Measurements from ENCODE around the gene PLIN4. TPM values are rescaled to one million over a fixed set of nuclear protein-coding genes. Genes with fewer than 3 reads are reported as not detected.

PLIN4 gene
- total RNA-seq, 2 donors from 2014 or later = not detected

GRCh38 chr19:4511300-4512054 is 6.8 kb downstream of the PLIN4 start:
- peaks cover 3 to 4% of the 10 kb centered on the region in 2 donors for H3K4me1 Mint-ChIP-seq (ENCODE audit: low read depth in 2 of 2)
- no peak for DNase-seq (ENCODE audit: low spot score)
- no peaks in the 10 kb centered on the region for H3K9me3 Mint-ChIP-seq
- H3K4me3 Mint-ChIP-seq = no peak overlapping the region
- no peak for ATAC-seq
- H3K36me3 Mint-ChIP-seq = no peaks in the 10 kb centered on the region
- H3K27me3 Mint-ChIP-seq = no peaks in the 10 kb centered on the region
- no peak overlapping the region for H3K27ac Mint-ChIP-seq

GRCh38 chr19:4510435-4511255 is 7.6 kb downstream of the PLIN4 start:
- Mint-ChIP-seq H3K9me3 (no peaks in the 10 kb centered on the region), H3K4me1 (ENCODE audit: low read depth in 2 of 2) (peaks cover 8 to 10% of the 10 kb centered on the region in 2 donors), H3K27ac (no peak overlapping the region), H3K27me3 (no peaks in the 10 kb centered on the region), H3K4me3 (no peak overlapping the region), H3K36me3 (no peaks in the 10 kb centered on the region)
- ATAC-seq = no peak
- DNase-seq (ENCODE audit: low spot score) = no peak

GRCh38 chr19:4508698-4509097 is 9.6 kb downstream of the PLIN4 start:
- Mint-ChIP-seq H3K9me3 (no peaks in the 10 kb centered on the region), H3K4me3 (no peak overlapping the region)

GRCh38 chr19:4507804-4508203 is 10.5 kb downstream of the PLIN4 start:
- ATAC-seq = no peak
- Mint-ChIP-seq H3K36me3 (no peaks in the 10 kb centered on the region), H3K4me3 (no peak overlapping the region)

More at GRCh38 chr19:4508698-4509097, 9.6 kb downstream of the PLIN4 start:
- H3K4me1 Mint-ChIP-seq (ENCODE audit: low read depth in 2 of 2) = peaks cover 8 to 13% of the 10 kb centered on the region in 2 donors
- H3K27me3 Mint-ChIP-seq = no peaks in the 10 kb centered on the region
- ATAC-seq = no peak
- H3K27ac Mint-ChIP-seq = no peak overlapping the region
- no peaks in the 10 kb centered on the region for H3K36me3 Mint-ChIP-seq
- DNase-seq (ENCODE audit: low spot score) = no peak

GRCh38 chr19:4507150-4507452 is 11.2 kb downstream of the PLIN4 start:
- DNase-seq (ENCODE audit: low spot score) = no peak

More at GRCh38 chr19:4507804-4508203, 10.5 kb downstream of the PLIN4 start:
- Mint-ChIP-seq H3K27me3 (no peaks in the 10 kb centered on the region), H3K4me1 (ENCODE audit: low read depth in 2 of 2) (peaks cover 8 to 13% of the 10 kb centered on the region in 2 donors), H3K27ac (no peak overlapping the region), H3K9me3 (no peaks in the 10 kb centered on the region)
- DNase-seq (ENCODE audit: low spot score) = no peak

GRCh38 chr19:4506449-4507149 is 11.7 kb downstream of the PLIN4 start:
- Mint-ChIP-seq H3K27me3 (no peaks in the 10 kb centered on the region), H3K9me3 (no peaks in the 10 kb centered on the region), H3K4me3 (no peak overlapping the region), H3K4me1 (ENCODE audit: low read depth in 2 of 2) (peaks cover 8 to 13% of the 10 kb centered on the region in 2 donors), H3K36me3 (no peaks in the 10 kb centered on the region), H3K27ac (peak overlapping the region in 1 of 2 donors; percentile 6)
- ATAC-seq = peak in 1 of 2 donors; percentile 28
- no peak for DNase-seq (ENCODE audit: low spot score)

More at GRCh38 chr19:4507150-4507452, 11.2 kb downstream of the PLIN4 start:
- no peak for ATAC-seq
- Mint-ChIP-seq H3K27me3 (no peaks in the 10 kb centered on the region), H3K27ac (no peak overlapping the region), H3K36me3 (no peaks in the 10 kb centered on the region), H3K4me3 (no peak overlapping the region), H3K9me3 (no peaks in the 10 kb centered on the region), H3K4me1 (ENCODE audit: low read depth in 2 of 2) (peaks cover 8 to 13% of the 10 kb centered on the region in 2 donors)

- Mint-ChIP-seq H3K36me3 (no peaks in the 10 kb centered on the region), H3K9me3 (no peaks in the 10 kb centered on the region), H3K27me3 (no peaks in the 10 kb centered on the region), H3K4me3 (no peak overlapping the region), H3K4me1 (ENCODE audit: low read depth in 2 of 2) (peaks cover 8 to 13% of the 10 kb centered on the region in 2 donors), H3K27ac (peak overlapping the region in 1 of 2 donors; percentile 6)
- no peak for DNase-seq (ENCODE audit: low spot score)
- no peak for ATAC-seq
Observed at GRCh38 chr19:4505570-4506448, 12.5 kb downstream of the PLIN4 start.

- Mint-ChIP-seq H3K4me3 (no peak overlapping the region), H3K9me3 (no peaks in the 10 kb centered on the region), H3K27me3 (no peaks in the 10 kb centered on the region), H3K27ac (no peak overlapping the region), H3K36me3 (no peaks in the 10 kb centered on the region), H3K4me1 (ENCODE audit: low read depth in 2 of 2) (peaks cover 8 to 13% of the 10 kb centered on the region in 2 donors)
- ATAC-seq = peak in 1 of 2 donors; percentile 30
- DNase-seq (ENCODE audit: low spot score) = no peak
Observed at GRCh38 chr19:4504891-4505569, 13.3 kb downstream of the PLIN4 start.

- ATAC-seq (no peak), DNase-seq (ENCODE audit: low spot score) (no peak)
- Mint-ChIP-seq H3K9me3 (no peaks in the 10 kb centered on the region), H3K27me3 (no peaks in the 10 kb centered on the region), H3K36me3 (no peaks in the 10 kb centered on the region), H3K27ac (no peak overlapping the region), H3K4me1 (ENCODE audit: low read depth in 2 of 2) (peaks cover 8 to 13% of the 10 kb centered on the region in 2 donors), H3K4me3 (no peak overlapping the region)
Observed at GRCh38 chr19:4504297-4504701, 14.0 kb downstream of the PLIN4 start.

GRCh38 chr19:4503825-4504170 is 14.5 kb downstream of the PLIN4 start:
- DNase-seq (ENCODE audit: low spot score) (no peak), ATAC-seq (no peak)
- Mint-ChIP-seq H3K27ac (no peak overlapping the region), H3K4me3 (no peak overlapping the region), H3K27me3 (no peaks in the 10 kb centered on the region), H3K36me3 (no peaks in the 10 kb centered on the region), H3K9me3 (no peaks in the 10 kb centered on the region), H3K4me1 (ENCODE audit: low read depth in 2 of 2) (peaks cover 8 to 13% of the 10 kb centered on the region in 2 donors)

- Mint-ChIP-seq H3K36me3 (no peaks in the 10 kb centered on the region), H3K9me3 (no peaks in the 10 kb centered on the region), H3K4me1 (ENCODE audit: low read depth in 2 of 2) (peaks cover 8 to 13% of the 10 kb centered on the region in 2 donors), H3K27me3 (no peaks in the 10 kb centered on the region), H3K4me3 (no peak overlapping the region), H3K27ac (no peak overlapping the region)
- no peak for ATAC-seq
- DNase-seq (ENCODE audit: low spot score) = no peak
Observed at GRCh38 chr19:4503132-4503824, 15.0 kb downstream of the PLIN4 start.
